ENCODE measurements around the gene CPTP.
"Not testable (repeated sequence)": the region's sequence is repeated elsewhere in the genome, so short reads cannot be mapped to it uniquely, and the experiment has no call there.

Gene CPTP

DNA sequence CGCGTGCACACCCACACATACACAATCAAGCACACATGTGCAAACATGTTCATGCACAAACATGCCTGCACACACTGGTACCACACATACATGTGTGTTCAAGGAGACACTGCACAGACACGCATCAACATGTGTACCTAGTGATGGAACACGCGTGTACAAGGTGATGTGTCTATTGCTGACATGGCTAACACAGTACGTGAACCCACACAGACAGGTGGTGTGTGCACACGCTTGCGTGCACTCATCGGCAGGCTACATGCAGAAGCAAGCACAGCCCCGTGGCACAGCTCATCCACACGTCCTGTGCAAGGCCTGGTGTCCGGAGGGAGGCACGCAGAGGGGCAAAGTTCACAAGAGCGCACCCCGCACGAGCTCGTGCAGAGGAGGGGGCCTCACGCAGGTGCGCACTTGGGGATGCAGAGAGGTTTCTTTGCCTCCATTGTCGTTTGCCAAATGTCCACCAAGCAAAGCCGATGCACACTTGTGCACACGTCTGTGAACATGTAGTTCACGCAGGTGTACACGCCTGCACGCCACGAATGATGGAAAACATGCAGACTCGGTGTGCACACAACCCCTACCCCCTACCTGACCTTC, 17.8 kb upstream of the CPTP start:
- DNase-seq (ENCODE audit: low read depth in 2 of 2): no peak

DNA sequence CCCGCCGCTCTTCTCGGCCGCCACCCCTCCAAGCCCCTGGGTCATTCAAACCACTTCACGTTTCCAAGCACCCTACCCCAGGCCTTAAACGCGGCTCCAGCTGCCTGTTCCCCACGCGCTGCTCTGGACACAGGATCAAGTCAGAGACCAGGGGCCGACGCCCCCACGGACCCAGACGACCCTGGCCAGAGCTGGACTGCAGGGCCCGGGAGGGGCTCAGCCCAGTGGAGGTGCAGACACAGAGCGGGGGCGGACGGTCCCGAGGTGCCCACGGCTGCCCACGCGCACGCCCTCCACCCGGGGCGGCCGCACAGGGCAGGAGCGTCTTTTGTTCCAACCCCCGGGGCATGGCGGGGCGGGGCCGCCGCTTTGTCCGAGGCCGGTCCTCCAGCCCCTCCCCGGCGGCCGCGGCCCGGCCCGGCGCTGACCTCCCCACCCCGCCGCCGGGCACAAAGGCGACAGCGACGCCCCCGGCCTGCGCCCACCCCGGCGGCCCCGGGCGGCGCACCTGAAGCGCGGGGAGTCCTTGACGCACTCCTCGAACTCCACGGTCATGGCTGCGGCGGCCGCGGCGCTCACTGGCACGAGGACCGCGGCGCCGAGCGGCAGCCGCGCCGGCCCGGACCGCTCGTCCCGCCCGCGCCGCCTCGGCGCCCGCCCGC, 17.2 kb upstream of the CPTP start:
- DNase-seq (ENCODE audit: low read depth in 2 of 2): no peak

DNA sequence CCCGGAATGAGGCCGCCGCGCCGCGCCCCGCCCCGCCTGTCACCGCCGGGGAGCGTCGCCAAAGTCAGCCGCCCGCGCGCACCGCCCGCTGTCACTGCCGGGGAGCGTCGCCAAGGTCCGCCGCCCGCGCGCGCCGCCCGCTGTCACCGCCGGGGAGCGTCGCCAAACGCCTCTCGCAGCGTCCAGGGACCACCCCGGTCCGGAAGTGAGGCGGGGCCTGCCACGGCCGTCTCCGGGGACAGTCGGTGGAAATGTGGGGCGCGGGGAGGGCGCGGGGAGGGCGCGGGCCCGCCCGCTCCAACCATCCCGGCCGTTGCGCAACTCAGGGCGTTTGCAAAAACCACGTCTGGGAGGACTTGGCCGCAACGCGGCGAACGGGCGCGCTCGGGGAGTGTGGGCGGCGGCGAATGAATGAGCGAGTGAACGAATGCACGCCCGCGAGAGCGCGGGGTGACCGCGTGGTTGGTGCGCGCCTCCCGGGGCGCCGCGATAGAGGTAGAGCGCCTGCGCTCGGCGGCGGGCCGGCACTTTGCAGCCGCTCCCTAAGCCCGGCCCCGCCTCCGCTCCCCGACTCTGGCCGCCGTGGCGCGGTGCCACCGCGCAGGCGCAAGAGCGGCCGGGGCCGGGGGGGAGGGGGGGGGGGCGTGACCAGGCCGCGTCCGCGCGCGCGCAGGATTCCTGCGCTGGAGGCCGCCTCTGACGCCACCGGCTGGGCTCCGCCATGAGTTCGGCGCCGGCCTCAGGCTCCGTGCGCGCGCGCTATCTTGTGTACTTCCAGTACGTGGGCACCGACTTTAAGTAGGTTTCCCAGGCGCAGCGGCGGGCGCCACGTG, 16.5 kb upstream of the CPTP start, which contains the start of the genes ACAP3 and PUSL1:
Gene ACAP3 (minus strand): TSS at position 8 of the 833 bp plus-strand sequence. CDS start 115 bp downstream, outside the sequence.
Gene PUSL1 (plus strand): TSS at position 675 of the 833 bp plus-strand sequence. CDS start 47 bp downstream, at position 722.
- DNase-seq (ENCODE audit: low read depth in 2 of 2): peak; percentile 82 to 85

DNA sequence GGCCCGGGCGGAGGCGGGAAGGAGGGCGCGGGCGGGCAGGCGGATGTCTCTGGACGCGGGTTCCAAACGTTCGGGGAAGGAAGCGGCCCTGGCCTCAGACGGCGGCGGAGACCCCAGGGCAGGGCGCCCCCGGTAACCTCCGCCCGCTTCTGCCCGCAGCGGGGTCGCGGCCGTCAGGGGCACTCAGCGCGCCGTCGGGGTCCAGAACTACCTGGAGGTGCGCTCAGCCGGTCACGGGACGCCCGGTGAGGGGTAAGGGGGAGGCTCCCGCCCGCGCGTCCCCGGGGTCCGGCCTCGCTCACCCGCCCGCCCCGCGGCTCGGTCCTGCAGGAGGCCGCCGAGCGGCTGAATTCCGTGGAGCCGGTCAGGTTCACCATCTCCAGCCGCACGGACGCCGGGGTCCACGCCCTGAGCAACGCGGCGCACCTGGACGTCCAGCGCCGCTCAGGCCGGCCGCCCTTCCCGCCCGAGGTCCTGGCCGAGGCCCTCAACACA, 15.8 kb upstream of the CPTP start:
- no peak for DNase-seq (ENCODE audit: low read depth in 2 of 2)

DNA sequence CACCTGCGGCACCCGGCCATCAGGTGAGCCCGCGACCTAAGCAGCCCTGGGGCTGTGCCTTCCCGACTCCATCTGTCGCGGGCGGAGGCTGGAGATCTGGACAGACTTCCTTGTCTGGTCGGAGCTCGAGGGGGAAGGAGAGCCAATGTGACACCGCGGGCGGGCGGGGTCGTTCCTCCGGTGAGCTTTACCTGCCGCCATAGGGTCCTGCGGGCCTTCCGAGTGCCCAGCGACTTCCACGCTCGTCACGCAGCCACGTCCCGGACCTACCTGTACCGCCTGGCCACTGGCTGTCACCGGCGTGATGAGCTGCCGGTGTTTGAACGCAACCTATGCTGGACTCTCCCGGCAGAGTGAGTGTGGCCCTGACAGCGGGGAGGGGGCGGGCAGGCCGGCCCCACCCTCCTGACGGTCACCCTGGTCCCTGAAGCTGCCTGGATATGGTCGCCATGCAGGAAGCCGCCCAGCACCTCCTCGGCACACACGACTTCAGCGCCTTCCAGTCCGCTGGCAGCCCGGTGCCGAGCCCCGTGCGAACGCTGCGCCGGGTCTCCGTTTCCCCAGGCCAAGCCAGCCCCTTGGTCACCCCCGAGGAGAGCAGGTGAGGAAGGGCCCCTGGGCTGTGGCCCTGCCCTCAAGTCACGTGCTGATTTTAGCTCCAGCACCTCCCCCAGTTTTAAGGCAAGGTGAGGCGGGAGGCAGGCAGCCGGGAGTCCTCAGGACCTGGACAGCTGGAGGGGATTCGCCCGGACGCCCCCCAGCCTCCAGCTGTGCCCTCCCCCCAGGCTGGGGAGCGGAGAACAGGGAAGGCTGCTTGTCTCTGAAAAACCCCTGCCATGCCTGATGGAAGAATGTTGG, 15.1 kb upstream of the CPTP start:
- DNase-seq (ENCODE audit: low read depth in 2 of 2): no peak

DNA sequence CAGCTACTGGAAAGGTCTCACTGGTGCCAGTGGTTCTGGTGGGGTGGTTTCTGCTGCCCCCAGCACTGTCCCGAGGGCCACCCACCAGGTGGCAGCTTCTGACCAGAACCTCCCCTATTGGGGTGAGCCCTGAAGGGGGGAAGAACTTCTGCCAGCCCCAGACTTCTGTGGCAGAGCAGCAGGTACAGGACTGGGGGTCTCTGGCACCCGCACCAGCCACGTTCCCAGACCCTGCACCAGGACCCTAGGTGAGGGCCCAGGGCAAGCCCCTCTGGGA, 14.6 kb upstream of the CPTP start:
- no peak for DNase-seq (ENCODE audit: low read depth in 2 of 2)

DNA sequence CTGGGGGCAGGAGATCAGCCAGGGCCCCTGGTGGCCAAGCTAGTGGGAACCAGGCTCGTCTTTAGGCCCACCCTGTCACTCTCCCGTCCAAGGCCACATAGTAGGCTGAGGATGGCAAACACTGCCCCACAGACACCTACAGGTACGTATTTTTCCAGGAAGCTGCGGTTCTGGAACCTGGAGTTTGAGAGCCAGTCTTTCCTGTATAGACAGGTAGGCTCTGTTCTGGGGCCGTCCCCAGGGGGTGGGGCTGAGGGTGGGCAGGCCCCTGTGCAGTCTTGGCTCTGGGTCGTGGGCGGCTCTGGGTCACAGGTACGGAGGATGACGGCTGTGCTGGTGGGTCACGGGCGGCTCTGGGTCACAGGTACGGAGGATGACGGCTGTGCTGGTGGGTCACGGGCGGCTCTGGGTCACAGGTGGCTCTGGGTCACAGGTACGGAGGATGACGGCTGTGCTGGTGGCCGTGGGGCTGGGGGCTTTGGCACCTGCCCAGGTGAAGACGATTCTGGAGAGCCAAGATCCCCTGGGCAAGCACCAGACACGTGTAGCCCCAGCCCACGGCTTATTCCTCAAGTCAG, 14.0 kb upstream of the CPTP start:
- no peak for DNase-seq (ENCODE audit: low read depth in 2 of 2)

DNA sequence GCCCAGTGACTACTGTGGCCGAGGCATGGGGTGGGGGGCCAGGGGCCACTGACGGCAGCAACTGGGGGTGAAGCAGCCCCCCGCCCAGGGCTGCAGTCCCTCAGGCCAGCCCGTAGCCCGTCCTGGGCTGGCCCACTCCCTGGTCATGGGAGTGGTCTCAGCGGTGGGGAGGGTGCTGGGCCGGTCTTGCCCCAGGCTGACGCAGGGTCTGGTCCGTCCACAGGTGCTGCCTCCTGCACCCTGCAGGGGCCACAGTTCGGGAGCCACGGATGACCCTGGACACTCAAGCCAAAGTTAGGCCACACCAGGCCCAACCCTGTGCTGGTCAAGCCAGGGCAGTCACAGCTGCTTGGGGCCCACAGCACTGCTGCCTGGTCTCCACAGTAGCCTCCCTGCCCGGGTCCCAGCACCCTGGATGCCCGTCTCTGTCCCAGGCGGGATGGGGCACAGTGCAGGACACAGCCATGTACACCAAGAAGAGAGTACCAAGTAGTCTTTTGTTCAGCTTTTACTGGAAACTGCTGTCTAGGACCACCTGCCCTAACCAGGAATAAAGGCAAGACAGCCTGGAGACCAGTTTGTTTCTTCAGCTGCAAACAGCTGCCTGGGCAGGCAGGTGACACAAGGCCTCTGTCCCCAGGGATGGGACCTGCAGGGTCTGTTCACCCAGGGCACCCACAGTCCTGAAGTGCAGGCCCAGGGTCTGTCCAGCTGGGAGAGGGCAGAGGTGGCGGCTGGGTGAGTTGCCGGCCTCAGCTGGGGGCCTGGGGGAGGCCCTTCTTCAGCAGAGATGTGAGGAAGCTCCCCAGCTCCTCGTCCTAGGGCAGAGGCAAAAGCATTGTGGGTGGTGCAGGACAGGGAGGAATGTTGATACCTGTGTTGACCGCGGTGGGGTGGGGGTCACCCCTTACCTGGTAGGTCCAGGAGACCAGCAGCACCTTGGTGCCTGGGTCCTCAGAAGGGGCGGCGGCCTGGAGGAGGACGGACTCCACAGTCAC, 13.2 kb upstream of the CPTP start:
- no peak for DNase-seq (ENCODE audit: low read depth in 2 of 2)

DNA sequence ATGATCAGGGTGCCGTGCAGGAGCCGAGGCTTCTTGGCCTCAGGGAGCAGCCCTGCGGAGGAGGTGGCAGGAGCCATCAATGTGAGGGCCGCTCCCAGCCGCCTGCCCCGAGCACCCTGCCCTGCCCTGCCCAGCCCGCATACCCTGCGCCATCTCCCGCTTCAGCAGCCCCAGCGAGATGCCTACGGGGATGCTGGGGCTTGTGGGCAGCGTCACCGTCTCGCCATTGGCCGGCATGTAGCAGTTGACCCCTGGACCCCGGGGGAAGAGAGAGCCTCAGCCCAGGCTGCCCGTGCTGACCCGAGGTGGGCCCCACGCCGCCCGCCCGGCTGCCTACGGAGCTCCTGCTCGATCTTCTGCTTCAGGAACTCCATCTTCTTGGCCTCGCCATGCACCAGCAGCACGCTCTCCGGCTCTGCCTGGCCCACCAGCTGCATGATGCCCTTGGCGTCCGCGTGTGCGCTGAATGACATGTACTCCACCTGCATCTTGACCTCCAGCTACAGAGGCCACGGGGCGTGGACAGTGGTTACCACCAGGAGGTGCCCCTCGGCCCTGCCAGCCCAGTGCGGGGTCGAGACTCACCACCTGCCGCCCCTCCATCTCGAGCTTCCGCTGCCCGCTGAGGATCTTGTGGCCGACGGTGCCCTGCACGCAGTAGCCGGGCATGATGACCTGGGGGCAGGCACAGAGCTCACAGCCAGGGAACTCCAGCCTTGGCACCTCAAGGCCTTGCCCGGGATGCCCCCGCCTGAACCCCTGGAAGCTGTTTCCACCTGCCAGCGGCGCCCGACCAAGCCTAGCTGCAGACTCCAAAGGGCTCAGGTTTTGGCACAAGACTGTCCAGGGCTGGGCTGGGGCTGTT, 11.9 kb upstream of the CPTP start:
- no peak for DNase-seq (ENCODE audit: low read depth in 2 of 2)

DNA sequence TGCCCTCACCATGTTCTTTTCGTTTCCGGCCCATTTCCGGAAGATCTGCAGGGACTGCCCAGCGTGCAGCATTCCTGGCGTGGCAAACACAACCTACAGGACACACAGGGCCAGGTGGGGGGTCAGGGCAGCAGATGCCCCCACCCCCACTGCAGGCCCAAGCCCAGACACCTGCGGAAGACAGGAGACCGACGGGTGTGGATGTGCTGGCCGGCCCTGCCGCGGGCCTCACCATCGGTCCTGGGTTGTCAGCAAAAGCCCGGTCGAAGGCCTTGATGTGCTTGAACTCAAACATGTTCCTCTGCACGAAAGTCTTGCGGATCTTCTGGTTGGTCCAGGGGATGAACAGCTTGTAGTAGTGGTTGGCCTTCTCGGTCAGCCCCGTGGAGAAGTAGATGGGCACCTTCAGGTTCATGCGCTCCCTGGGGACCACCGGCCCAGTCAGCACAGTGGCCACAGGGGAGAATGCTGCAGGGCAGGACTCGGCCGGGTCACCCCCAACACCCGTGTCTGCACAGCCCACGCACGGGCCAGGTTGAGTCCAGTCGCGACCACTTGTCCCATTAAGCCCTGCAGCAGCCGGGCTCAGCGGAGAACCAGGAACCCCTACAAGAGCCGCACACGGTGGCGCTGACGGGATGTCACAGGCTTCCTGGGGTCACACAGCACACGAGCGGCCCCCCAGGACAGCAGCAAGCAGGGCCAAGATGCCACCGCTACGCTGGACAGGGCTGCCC, 10.9 kb upstream of the CPTP start:
- no peak for DNase-seq (ENCODE audit: low read depth in 2 of 2)

DNA sequence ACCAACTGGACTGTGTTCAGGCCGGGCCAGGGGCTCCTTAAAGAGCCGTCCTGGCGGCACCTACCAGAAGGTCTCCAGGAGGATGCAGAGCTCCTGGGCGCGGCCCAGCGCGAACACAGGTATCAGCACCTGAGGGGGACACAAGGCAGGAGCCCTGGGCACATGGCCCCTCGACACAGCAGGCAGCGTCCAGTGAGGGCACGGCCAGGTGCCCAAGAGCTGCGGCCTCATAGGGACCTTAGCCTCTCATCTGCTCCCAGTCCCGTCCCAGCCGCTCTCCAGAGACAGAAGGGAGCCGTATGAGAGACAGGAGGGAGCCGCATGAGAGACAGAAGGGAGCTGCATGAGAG, 10.4 kb upstream of the CPTP start:
- DNase-seq (ENCODE audit: low read depth in 2 of 2): no peak

DNA sequence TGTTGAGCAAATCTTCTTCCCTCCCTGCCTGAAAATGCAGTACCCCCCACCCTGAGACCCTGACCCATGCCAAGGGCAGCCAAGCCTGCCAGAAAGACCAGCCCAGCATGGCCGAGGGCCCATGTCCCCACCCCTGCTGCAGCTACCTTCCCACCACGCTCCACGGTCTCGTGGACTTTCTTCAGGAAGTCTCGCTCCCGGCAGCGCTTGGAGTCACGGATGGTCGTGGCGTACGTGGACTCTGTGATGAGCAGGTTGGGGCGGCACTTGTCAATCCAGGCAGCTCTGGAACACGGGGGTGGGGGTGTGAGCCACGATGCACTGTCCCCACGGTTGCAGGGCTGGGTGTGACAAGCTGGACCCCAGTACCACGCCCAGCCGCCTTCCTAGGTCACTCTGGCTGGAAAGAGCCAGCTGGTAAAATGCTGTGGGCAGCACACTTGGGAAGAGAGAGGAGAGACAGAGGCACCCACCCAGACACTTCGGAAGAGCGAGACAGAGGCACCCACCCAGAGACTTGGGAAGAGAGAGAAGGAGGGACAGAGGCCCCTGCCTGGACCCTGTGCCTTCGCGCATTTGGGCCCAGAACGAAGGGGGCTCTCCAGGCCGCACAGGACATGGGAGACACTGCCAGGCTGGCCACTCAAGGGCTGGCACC, 9.8 kb upstream of the CPTP start:
- DNase-seq (ENCODE audit: low read depth in 2 of 2): no peak

DNA sequence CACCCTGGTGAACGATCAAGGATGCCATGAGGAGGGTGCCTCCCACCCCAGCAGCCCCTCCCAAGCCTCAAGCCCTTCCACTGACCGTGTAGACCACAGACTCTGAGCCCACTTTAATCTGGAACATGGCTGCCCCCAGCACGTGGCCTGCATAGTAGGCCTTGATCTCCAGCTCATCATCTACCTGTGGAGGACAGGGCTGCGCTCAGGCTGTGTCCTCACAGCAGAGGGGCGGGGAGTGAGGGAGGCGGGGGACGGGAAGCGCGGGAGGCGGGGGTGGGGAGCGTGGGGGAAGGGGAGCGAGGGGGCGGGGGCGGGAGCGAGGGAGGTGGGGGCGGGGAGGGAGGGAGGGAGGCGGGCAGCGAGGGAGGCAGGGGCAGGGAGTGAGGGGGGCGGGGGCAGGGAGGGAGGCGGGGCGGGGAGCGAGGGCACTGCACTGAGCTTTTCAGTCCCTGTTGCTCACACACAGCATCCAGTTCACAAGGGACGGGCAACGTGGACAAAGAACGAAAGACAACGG, 9.1 kb upstream of the CPTP start:
- DNase-seq (ENCODE audit: low read depth in 2 of 2): no peak

DNA sequence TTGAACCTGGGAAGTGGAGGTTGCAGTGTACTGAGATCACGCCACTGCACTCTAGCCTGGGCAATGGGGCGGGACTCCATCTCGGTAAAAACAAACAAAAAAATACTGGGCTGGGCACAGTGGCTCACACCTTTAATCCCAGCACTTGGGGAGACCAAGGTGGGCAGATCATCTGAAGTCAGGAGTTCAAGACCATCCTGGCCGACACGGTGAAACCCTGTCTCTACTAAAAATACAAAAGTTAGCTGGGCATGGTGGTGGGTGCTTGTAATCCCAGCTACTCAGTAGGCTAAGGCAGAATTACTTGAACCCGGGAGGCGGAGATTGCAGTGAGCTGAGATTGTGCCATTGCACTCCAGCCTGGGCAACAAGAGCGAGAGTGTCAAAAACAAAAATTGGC, 8.4 kb upstream of the CPTP start:
- DNase-seq (ENCODE audit: low read depth in 2 of 2): not testable (repeated sequence)

DNA sequence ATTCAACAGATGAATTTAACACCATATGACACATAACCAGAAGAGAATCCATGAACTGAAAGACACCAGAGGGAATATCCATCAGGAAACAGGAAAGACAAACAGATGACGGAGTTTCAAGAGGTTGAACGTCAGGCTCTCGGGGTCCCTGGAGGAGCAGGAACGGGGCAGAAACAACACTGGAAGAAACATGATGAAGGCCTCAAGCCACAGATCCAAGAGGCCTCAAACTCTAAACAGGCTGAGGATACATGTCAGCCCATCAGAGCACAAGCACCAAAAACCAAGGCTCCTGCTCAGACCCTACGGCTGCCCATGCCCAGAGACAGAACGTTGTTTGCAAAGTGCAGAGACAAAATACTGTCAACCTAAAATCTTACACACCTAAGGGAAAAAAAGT, 7.2 kb upstream of the CPTP start:
- DNase-seq (ENCODE audit: low read depth in 2 of 2): no peak

DNA sequence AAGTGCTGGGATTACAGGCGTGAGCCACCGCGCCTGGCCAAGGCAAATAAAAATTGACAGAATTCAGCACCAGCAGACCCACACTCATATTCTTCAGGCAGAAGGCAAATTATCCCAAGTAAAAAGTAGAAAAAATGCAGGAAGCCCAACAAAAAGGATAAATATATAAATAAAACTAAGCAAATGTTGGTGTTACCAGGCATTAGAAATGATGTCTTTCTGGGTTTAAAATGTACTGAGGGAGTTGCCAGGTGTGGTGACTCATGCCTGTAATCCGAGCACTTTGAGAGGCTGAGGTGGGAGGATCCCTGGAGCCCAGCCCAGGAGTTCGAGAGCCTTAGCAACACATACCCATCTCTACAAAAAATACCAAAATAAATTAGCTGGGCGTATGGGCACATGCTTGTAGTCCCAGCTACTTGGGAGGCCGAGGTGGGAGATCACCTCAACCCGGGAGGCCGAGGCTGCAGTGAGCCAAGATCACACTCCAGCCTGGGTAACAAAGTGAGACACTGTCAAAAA, 6.4 kb upstream of the CPTP start:
- DNase-seq (ENCODE audit: low read depth in 2 of 2): no peak

DNA sequence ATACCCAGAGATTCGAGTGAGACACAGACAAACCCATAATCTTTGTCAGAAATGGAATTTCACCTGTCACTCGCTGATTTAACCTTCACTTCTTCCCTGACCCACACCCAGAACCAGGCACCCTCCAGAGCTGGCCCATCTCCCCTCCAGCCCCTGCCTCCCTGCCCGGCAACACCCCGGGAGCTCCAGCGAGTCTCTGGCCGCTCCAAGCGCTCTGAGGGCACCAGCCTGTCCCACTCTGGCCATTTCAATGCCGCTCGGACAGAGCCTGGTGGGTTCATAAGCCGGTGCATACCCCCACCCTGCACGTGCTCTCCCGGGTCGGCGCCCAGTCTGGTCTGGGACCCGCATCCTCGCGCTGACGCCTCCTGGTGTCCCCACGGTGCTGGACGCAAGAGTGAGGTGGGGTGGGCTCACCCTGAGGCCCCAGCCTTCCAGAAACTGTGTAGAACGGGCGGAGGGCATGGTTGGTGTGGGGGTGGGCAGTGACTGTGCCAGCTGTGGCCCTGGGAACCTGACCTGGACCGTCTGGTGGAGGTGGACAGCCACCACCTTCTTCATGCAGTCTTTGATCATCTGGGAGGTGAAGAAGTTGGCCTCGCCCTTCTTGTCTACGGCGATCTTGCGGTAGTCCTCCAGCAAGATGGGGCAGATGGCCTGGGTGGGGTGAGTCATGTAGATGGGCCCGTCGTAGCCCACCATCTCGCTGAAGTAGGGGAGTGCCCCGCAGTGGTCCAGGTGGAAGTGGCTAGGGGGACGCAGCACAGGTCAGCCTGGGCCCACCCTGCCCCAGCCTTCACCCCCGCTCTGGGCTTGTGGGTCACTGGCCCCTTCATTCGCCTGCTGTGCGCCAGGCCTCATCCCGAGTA, 5.6 kb upstream of the CPTP start:
- no peak for DNase-seq (ENCODE audit: low read depth in 2 of 2)

Measured in stimulated activated CD4-positive, alpha-beta T cell treated with anti-CD3 and anti-CD28 coated beads, Interleukin-15, amount 100 ng/mL, for 48 hours (primary cell).